Measurements from ENCODE around the gene SMIM29.
"Not testable (repeated sequence)": the region's sequence is repeated elsewhere in the genome, so short reads cannot be mapped to it uniquely, and the experiment has no call there.

SMIM29 gene

DNA sequence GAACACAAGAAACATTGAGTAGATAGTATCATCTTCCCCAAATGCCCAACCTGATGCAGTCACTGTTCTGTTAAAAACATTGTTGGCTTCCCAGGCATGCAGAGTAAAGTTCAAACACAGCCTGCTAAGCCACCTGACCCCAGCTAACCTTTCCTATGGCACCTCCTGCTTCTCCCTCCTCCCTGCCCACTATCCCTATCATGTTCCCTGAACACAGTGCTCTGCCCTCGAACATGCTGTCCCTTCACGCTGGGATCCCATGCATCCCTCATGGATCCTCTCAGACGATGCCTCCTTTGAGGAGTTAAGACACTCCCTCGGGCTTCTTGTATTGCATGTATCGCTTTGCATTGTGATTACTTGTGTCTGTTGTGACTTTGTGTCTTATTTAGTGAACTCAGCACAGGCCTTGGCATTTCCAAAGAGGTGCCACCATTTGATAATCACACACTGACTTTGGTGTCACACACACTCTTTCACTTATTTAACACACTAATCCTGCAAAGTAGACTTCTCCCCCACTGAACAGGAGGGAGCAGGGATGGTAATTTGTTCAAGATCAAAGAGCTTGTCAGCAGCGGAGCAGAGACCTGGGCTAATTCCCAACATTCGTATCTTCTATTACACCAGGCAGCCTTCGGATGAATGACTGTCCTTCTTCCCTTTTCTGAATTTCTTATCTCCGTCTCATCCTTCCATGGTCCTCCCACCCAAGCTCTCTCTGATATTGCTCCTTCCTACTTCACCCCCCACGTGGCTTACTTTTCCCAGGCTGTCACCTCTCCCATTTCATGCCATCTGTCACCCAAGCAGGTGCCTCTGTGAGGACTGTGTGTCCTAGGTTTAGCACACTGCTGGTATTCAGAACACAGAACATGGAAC is 28.3 kb upstream of the SMIM29 start:
- no peak overlapping the region for H3K9ac ChIP-seq (ENCODE audit: low read length)
- H3K9me3 ChIP-seq (ENCODE audit: low read length) = no peaks in the 10 kb centered on the region
- H3K36me3 ChIP-seq (ENCODE audit: insufficient read depth, low read length) = peaks cover 16% of the 10 kb centered on the region
- no peaks in the 10 kb centered on the region for H3K4me1 ChIP-seq (ENCODE audit: insufficient read depth, low read length)
- no peak overlapping the region for H3K4me3 ChIP-seq (ENCODE audit: low read depth in 1 of 2, low read length in 2 of 2)
- no peak overlapping the region for H3K27ac ChIP-seq (ENCODE audit: low read depth, low read length)
- no peaks in the 10 kb centered on the region for H3K27me3 ChIP-seq (ENCODE audit: control insufficient read depth in 1 of 2, insufficient read depth in 2 of 2, low read length in 2 of 2)

DNA sequence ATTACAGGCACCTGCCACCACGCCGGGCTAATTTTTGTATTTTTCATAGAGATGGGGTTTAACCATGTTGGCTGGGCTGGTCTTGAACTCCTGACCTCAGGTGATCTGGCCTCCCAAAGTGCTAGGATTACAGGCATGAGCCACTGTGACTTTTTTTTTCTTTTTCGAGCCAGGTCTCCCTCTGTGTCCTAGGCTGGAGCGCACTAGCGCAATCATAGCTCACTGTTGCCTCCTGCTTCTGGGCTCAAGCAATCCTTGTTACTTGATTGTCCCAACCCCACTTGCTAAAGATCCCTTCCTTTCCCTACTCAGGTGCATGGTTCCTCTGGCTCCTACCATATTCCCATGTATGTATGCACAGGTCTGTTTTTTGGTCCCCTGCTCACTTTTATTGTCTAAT is 27.4 kb upstream of the SMIM29 start:
- Histone ChIP-seq H3K27ac (ENCODE audit: low read depth, low read length) (no peak overlapping the region), H3K9me3 (ENCODE audit: low read length) (no peaks in the 10 kb centered on the region), H3K36me3 (ENCODE audit: insufficient read depth, low read length) (peaks cover 16% of the 10 kb centered on the region), H3K27me3 (ENCODE audit: control insufficient read depth in 1 of 2, insufficient read depth in 2 of 2, low read length in 2 of 2) (no peaks in the 10 kb centered on the region), H3K9ac (ENCODE audit: low read length) (no peak overlapping the region), H3K4me3 (ENCODE audit: low read depth in 1 of 2, low read length in 2 of 2) (no peak overlapping the region), H3K4me1 (ENCODE audit: insufficient read depth, low read length) (no peaks in the 10 kb centered on the region)

DNA sequence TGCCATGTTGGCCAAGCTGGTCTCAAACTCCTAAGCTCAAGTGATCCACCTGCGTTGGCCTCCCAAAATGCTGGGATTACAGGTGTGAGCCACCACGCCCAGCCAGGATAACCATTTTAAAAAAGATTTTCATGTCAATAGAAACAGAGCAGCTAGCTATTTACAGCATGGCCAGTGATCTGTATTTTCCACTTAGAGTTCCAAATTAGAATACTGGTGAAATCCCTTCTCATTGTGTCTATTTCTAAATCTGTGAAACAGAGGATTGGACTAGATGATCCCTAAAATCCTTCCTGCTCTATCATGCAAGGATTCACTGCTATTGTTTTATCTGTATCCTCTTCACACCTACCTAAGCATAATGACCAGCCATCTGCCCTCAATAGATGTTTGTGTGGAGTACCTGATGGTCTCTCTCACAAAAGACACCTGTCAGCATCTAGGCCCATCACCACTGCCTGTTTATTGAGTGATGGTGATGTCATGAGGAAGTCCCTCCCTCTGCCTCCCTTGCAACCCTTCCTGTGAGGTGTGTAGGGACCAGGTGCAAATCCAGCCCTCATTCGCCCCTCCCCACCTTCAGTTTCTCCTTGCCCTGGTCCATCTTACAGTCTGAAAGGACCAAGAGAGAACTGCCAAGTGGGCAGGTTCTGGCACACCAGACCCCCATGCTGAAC is 26.5 kb upstream of the SMIM29 start:
- Histone ChIP-seq H3K27ac (ENCODE audit: low read depth, low read length) (no peak overlapping the region), H3K27me3 (ENCODE audit: control insufficient read depth in 1 of 2, insufficient read depth in 2 of 2, low read length in 2 of 2) (no peaks in the 10 kb centered on the region), H3K4me3 (ENCODE audit: low read depth in 1 of 2, low read length in 2 of 2) (no peak overlapping the region), H3K4me1 (ENCODE audit: insufficient read depth, low read length) (no peaks in the 10 kb centered on the region), H3K9ac (ENCODE audit: low read length) (no peak overlapping the region), H3K36me3 (ENCODE audit: insufficient read depth, low read length) (peaks cover 10% of the 10 kb centered on the region), H3K9me3 (ENCODE audit: low read length) (no peaks in the 10 kb centered on the region)

DNA sequence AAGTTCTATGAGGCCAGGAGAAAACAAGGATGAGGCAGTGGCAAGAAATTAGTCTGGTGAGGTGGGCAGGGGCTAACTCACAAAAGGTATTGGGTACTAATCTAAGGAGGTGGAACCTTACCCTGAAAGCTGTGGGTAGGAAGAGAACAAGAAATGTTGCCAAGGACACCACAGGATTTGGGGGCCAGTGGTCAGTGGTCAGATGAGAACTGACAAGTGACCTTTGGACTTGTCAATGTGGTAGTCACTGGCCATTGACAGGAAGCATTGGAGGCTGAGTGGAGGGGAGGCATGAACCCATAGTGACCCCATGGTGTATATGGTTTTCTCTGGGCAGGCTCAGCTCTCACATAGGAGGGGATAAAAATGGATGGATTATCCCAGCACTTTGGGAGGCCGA is 25.3 kb upstream of the SMIM29 start:
- H3K27me3 ChIP-seq (ENCODE audit: control insufficient read depth in 1 of 2, insufficient read depth in 2 of 2, low read length in 2 of 2) = no peaks in the 10 kb centered on the region
- no peaks in the 10 kb centered on the region for H3K36me3 ChIP-seq (ENCODE audit: insufficient read depth, low read length)
- H3K9me3 ChIP-seq (ENCODE audit: low read length) = no peaks in the 10 kb centered on the region
- no peak overlapping the region for H3K4me3 ChIP-seq (ENCODE audit: low read depth in 1 of 2, low read length in 2 of 2)
- H3K9ac ChIP-seq (ENCODE audit: low read length) = no peak overlapping the region
- H3K4me1 ChIP-seq (ENCODE audit: insufficient read depth, low read length) = no peaks in the 10 kb centered on the region
- H3K27ac ChIP-seq (ENCODE audit: low read depth, low read length) = no peak overlapping the region

DNA sequence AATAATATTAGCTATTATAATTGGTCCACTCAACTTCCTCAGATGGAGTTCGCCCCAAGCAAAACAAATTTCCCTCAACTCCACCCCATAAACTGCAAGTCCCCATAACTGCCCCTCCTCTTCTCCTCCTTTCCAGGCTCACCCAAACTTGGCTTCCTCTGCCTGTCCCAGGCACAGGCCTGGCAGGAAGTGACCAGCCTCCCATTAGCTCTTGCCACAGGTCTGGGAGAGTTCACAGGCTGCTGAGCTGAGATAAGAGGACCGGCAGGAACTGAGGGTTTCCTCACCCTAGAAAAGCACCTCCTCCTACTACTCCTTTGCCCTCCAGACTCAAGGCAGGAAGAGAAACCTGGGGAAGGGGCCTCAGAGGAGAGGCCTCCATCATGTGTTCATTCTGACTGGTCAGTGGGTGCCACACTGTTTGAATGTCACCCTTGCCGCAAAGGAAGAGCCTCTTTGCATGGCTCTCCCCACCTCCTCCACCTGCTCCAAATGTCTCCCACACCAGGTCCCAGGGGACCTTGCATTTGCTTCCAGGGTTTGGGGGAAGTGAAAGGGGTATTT is 24.5 kb upstream of the SMIM29 start:
- Histone ChIP-seq H3K9me3 (ENCODE audit: low read length) (no peaks in the 10 kb centered on the region), H3K9ac (ENCODE audit: low read length) (no peak overlapping the region), H3K27me3 (ENCODE audit: control insufficient read depth in 1 of 2, insufficient read depth in 2 of 2, low read length in 2 of 2) (no peaks in the 10 kb centered on the region), H3K27ac (ENCODE audit: low read depth, low read length) (no peak overlapping the region), H3K36me3 (ENCODE audit: insufficient read depth, low read length) (no peaks in the 10 kb centered on the region), H3K4me1 (ENCODE audit: insufficient read depth, low read length) (no peaks in the 10 kb centered on the region), H3K4me3 (ENCODE audit: low read depth in 1 of 2, low read length in 2 of 2) (no peak overlapping the region)

GRCh38 chr6:34272013-34272926 is 23.5 kb upstream of the SMIM29 start:
- no peak overlapping the region for H3K9ac ChIP-seq (ENCODE audit: low read length)
- H3K27ac ChIP-seq (ENCODE audit: low read depth, low read length) = no peak overlapping the region
- H3K4me1 ChIP-seq (ENCODE audit: insufficient read depth, low read length) = no peaks in the 10 kb centered on the region
- H3K36me3 ChIP-seq (ENCODE audit: insufficient read depth, low read length) = no peaks in the 10 kb centered on the region
- no peaks in the 10 kb centered on the region for H3K9me3 ChIP-seq (ENCODE audit: low read length)
- no peaks in the 10 kb centered on the region for H3K27me3 ChIP-seq (ENCODE audit: control insufficient read depth in 1 of 2, insufficient read depth in 2 of 2, low read length in 2 of 2)
- H3K4me3 ChIP-seq (ENCODE audit: low read depth in 1 of 2, low read length in 2 of 2) = no peak overlapping the region

DNA sequence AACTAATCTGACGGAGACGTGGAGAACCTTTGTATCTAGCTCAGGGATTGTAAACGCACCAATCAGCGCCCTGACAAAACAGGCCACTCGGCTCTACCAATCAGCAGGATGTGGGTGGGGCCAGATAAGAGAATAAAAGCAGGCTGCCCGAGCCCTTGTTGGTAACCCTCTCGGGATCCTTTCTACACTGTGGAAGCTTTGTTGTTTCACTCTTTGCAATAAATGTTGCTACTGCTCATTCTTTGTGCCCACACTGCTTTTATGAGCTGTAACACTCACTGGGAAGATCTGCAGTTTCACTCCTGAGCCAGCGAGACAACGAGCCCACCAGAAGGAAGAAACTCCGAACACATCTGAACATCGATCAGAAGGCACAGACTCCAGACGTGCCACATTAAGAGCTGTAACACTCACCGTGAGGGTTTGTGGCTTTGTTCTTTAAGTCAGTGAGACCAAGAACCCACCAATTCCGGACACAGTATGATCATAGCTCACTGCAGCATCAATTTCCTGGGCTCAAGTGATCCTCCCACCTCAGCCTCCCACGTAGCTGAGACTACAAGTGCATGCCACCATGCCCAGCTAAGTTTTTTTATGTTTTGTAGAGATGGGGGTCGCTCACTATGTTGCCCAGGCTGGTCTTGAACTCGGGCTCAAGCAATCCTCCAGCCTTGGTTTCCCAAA is 21.0 kb upstream of the SMIM29 start:
- not testable (repeated sequence) for H3K9me3 ChIP-seq (ENCODE audit: low read length); H3K4me1 ChIP-seq (ENCODE audit: insufficient read depth, low read length); H3K4me3 ChIP-seq (ENCODE audit: low read depth in 1 of 2, low read length in 2 of 2); H3K27me3 ChIP-seq (ENCODE audit: control insufficient read depth in 1 of 2, insufficient read depth in 2 of 2, low read length in 2 of 2); H3K27ac ChIP-seq (ENCODE audit: low read depth, low read length); H3K36me3 ChIP-seq (ENCODE audit: insufficient read depth, low read length); H3K9ac ChIP-seq (ENCODE audit: low read length)

- H3K4me3 ChIP-seq (ENCODE audit: low read depth in 1 of 2, low read length in 2 of 2); H3K9ac ChIP-seq (ENCODE audit: low read length); H3K27me3 ChIP-seq (ENCODE audit: control insufficient read depth in 1 of 2, insufficient read depth in 2 of 2, low read length in 2 of 2); H3K36me3 ChIP-seq (ENCODE audit: insufficient read depth, low read length); H3K27ac ChIP-seq (ENCODE audit: low read depth, low read length); H3K4me1 ChIP-seq (ENCODE audit: insufficient read depth, low read length); H3K9me3 ChIP-seq (ENCODE audit: low read length): not testable (repeated sequence)
These were observed 20.3 kb upstream of the SMIM29 start for GRCh38 chr6:34269132-34269531.

DNA sequence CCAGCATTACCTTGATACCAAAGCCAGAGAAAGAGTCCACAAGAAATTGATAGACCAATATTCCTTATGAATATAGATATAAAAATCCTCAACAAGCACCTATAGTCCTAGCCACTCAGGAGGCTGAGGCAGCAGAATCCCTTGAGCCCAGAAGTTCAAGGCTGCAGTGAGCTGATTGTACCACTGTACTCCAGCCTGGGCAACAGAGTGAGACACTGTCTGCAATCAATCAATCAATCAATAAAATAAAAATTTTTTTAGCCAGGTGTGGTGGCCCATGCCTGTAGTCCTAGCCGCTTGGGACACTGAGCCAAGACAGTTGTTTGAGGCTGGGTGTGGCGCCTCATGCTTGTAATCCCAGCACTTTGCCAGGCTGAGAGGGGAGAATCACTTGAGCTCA is 18.9 kb upstream of the SMIM29 start:
- H3K4me3 ChIP-seq (ENCODE audit: low read depth in 1 of 2, low read length in 2 of 2) = no peak overlapping the region
- no peaks in the 10 kb centered on the region for H3K9me3 ChIP-seq (ENCODE audit: low read length)
- no peak overlapping the region for H3K27ac ChIP-seq (ENCODE audit: low read depth, low read length)
- H3K36me3 ChIP-seq (ENCODE audit: insufficient read depth, low read length) = no peaks in the 10 kb centered on the region
- no peaks in the 10 kb centered on the region for H3K4me1 ChIP-seq (ENCODE audit: insufficient read depth, low read length)
- no peak overlapping the region for H3K9ac ChIP-seq (ENCODE audit: low read length)
- no peaks in the 10 kb centered on the region for H3K27me3 ChIP-seq (ENCODE audit: control insufficient read depth in 1 of 2, insufficient read depth in 2 of 2, low read length in 2 of 2)

DNA sequence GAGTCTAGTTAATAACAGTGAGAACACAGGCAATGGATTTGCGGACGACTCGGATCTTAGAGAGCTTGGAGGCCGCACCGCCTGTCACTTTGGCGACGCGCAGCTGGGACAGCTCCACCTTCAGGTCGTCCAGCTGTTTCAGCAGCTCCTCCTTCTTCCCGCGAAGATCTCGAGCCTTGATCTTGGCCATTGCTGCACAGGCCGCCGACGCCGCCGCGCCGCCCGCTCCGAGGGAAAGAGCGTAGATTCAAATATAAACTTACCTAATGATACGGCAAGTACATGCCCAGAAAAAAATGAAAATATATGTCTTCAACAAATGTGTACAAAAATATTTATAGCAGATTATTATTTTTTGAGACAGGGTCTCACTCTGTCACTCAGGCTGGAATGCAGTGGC is 14.7 kb upstream of the SMIM29 start:
- not testable (repeated sequence) for H3K27ac ChIP-seq (ENCODE audit: low read depth, low read length); H3K4me1 ChIP-seq (ENCODE audit: insufficient read depth, low read length)

More for the DNA sequence above, 14.7 kb upstream of the SMIM29 start:
- not testable (repeated sequence) for H3K27me3 ChIP-seq (ENCODE audit: control insufficient read depth in 1 of 2, insufficient read depth in 2 of 2, low read length in 2 of 2); H3K36me3 ChIP-seq (ENCODE audit: insufficient read depth, low read length); H3K4me3 ChIP-seq (ENCODE audit: low read depth in 1 of 2, low read length in 2 of 2); H3K9me3 ChIP-seq (ENCODE audit: low read length); H3K9ac ChIP-seq (ENCODE audit: low read length)

All from muscle layer of colon (tissue), 2 donors.